ENCODE results near the gene NCSTN.

The NCSTN gene

GRCh38 chr1:160357286-160358002 is 14.3 kb downstream of the NCSTN start:
- TF ChIP-seq, protein P1, sequence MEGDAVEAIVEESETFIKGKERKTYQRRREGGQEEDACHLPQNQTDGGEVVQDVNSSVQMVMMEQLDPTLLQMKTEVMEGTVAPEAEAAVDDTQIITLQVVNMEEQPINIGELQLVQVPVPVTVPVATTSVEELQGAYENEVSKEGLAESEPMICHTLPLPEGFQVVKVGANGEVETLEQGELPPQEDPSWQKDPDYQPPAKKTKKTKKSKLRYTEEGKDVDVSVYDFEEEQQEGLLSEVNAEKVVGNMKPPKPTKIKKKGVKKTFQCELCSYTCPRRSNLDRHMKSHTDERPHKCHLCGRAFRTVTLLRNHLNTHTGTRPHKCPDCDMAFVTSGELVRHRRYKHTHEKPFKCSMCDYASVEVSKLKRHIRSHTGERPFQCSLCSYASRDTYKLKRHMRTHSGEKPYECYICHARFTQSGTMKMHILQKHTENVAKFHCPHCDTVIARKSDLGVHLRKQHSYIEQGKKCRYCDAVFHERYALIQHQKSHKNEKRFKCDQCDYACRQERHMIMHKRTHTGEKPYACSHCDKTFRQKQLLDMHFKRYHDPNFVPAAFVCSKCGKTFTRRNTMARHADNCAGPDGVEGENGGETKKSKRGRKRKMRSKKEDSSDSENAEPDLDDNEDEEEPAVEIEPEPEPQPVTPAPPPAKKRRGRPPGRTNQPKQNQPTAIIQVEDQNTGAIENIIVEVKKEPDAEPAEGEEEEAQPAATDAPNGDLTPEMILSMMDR (IDR thresholded peaks at IDR 0.05; ENCODE audit: insufficient read depth, low read depth, low read length, missing control alignments), result no peak
- H3K4me3 ChIP-seq (ENCODE audit: low read depth, low read length), result no peak overlapping the region
- no peak for DNase-seq (ENCODE audit: low read depth)

DNA sequence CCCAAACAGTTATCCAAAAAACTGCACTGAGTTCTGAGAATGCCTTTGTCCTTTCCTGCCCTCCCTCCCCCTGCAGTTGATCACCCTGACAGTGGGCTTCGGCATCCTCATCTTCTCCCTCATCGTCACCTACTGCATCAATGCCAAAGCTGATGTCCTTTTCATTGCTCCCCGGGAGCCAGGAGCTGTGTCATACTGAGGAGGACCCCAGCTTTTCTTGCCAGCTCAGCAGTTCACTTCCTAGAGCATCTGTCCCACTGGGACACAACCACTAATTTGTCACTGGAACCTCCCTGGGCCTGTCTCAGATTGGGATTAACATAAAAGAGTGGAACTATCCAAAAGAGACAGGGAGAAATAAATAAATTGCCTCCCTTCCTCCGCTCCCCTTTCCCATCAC is 14.9 kb downstream of the NCSTN start:
- H3K4me3 ChIP-seq (ENCODE audit: low read depth, low read length), result no peak overlapping the region
- TF ChIP-seq, protein P1 (IDR thresholded peaks at IDR 0.05; ENCODE audit: insufficient read depth, low read depth, low read length, missing control alignments), result no peak
- DNase-seq (ENCODE audit: low read depth), result no peak

- TF ChIP-seq, protein P1 (IDR thresholded peaks at IDR 0.05; ENCODE audit: insufficient read depth, low read depth, low read length, missing control alignments), result no peak
- DNase-seq (ENCODE audit: low read depth), result no peak
- no peak overlapping the region for H3K4me3 ChIP-seq (ENCODE audit: low read depth, low read length)
These were observed 16.5 kb downstream of the NCSTN start for GRCh38 chr1:160359559-160360226.

DNA sequence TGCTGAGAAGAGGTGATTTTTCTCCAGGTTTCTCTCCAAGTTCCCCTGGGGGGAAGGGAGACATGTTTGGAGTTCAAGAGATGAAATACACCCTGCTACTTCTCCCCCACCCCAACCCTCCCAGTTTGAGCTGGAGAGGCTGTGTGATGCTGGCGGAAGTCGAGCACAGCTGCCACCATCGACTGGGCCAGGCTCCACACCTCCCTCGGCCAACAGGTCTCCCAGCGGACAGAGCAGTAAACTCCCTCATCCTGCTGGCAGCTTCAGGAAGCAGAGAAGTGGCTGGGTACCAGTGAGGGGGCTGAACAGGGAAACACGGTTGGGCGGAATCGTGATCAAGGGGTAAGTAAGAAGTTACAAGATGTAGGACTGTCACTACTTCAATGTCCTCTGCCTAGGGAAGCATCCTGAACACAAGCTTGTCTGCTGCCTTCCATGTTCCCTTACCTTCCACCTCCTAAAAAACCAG is 17.1 kb downstream of the NCSTN start:
- DNase-seq (ENCODE audit: low read depth), result no peak
- H3K4me3 ChIP-seq (ENCODE audit: low read depth, low read length), result no peak overlapping the region
- TF ChIP-seq, protein P1 (IDR thresholded peaks at IDR 0.05; ENCODE audit: insufficient read depth, low read depth, low read length, missing control alignments), result no peak

- TF ChIP-seq, protein P1 (IDR thresholded peaks at IDR 0.05; ENCODE audit: insufficient read depth, low read depth, low read length, missing control alignments), result no peak
- DNase-seq (ENCODE audit: low read depth), result no peak
- H3K4me3 ChIP-seq (ENCODE audit: low read depth, low read length), result no peak overlapping the region
These were observed 18.0 kb downstream of the NCSTN start for GRCh38 chr1:160361199-160361598.

DNA sequence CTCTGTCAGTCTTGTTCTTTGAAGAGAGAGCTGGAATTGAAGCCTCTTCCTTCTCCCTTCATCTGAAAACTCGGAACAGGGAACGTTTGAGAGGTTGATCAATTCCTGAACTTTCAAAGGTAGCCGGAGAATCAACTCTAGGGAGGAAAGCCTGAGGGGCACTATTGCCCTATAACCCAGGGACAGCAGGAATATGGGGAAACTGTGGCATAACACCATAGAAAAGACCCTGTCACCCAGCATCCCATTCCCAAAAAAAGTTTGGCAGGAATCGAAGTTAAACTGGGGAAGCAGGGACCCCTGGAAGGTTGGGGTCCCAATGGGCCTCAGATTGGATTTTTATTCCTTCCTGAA is 18.6 kb downstream of the NCSTN start:
- TF ChIP-seq, protein P1 (IDR thresholded peaks at IDR 0.05; ENCODE audit: insufficient read depth, low read depth, low read length, missing control alignments), result no peak
- no peak for DNase-seq (ENCODE audit: low read depth)

More for the DNA sequence above, 18.6 kb downstream of the NCSTN start:
- no peak overlapping the region for H3K4me3 ChIP-seq (ENCODE audit: low read depth, low read length)

Data from GM12865 (cell line).